GM12878 (cell line): ENCODE results near the gene SYNJ2. TPM values are rescaled to one million over a fixed set of nuclear protein-coding genes. Genes with fewer than 3 reads are reported as not detected.

ENCODE experiments used
- ATAC-seq: fragments of 200-7000 bp; cut with Tn5 transposase; 3 replicates; pipeline ENCODE4 v1.9.1; 2020; ENCODE audit warnings: mild to moderate bottlenecking, moderate library complexity
- BruUV-seq: library from RNA; stranded (reverse); fragments of 400-500 nt; replicated peaks from 2 replicates; lab custom pipeline; 2021; lab: Mats Ljungman, UMichigan
- CTCF ChIA-PET: fragments of 300-600 bp; sonication (Branson Sonifier 250); formaldehyde crosslinking; extraction: SDS; loops from one replicate; lab custom pipeline; 2021; ENCODE audit warnings: inconsistent platforms; lab: Yijun Ruan, JAX
- POLR2A ChIA-PET: fragments of 350-600 bp; formaldehyde crosslinking; extraction: SDS; loops from one replicate; lab custom pipeline; 2021; ENCODE audit warnings: inconsistent platforms; lab: Charles Lee
- RAD21 ChIA-PET: fragments of 300-600 bp; sonication (Branson Sonifier 250); formaldehyde crosslinking; loops from one replicate; lab custom pipeline; 2023; ENCODE audit warnings: antibody characterized with exemption; ENCODE audit not compliant: unreplicated experiment; lab: Charles Lee
- SMC1A ChIA-PET: fragments of 300-600 bp; sonication (Branson Sonifier 250); formaldehyde crosslinking; loops from one replicate; lab custom pipeline; 2023; ENCODE audit not compliant: unreplicated experiment, uncharacterized antibody; lab: Charles Lee
- DNase-seq: peaks from one replicate; pipeline ENCODE4 v3.0.0-alpha.2; 2011; ENCODE audit warnings: low read depth, low spot score
- FAIRE-seq: peaks from 3 replicates; lab custom pipeline; 2011; peaks lifted over from hg19 to GRCh38; lab: Jason Lieb, UNC
- H2AFZ ChIP-seq: 2 replicates; pipeline ENCODE4 v1.6.0; 2011; ENCODE audit warnings: low read depth, low read length, control low read depth; ENCODE audit not compliant: control insufficient read depth
- H3K27ac ChIP-seq: 2 replicates; pipeline ENCODE4 v1.5.1; 2011; ENCODE audit warnings: control low read depth; ENCODE audit not compliant: control insufficient read depth, insufficient read depth
- H3K27me3 ChIP-seq, 2 experiments: replicated peaks in 1 of 2; 2 replicates each; pipeline versions ENCODE4 v1.6.0 to v1.6.1; 2011; ENCODE audit warnings: low read length in 1 of 2; ENCODE audit not compliant: control insufficient read depth in 2 of 2, insufficient read depth in 2 of 2
- H3K36me3 ChIP-seq, 2 experiments: 2 replicates each; pipeline ENCODE4 v1.5.1; 2011; ENCODE audit warnings: low read length in 1 of 2; ENCODE audit not compliant: control insufficient read depth in 2 of 2, insufficient read depth in 2 of 2
- H3K4me1 ChIP-seq: 2 replicates; pipeline ENCODE4 v1.6.1; 2011; ENCODE audit warnings: mild to moderate bottlenecking, low read length, moderate library complexity, mixed read lengths; ENCODE audit not compliant: control insufficient read depth, insufficient read depth
- H3K4me2 ChIP-seq: 2 replicates; pipeline ENCODE4 v1.6.0; 2011; ENCODE audit warnings: control low read depth; ENCODE audit not compliant: control insufficient read depth, insufficient read depth
- H3K4me3 ChIP-seq: fragments of 200-600 bp; sonication (generic); 2 replicates; pipeline ENCODE4 v1.5.1; 2016
- H3K79me2 ChIP-seq: 2 replicates; pipeline ENCODE4 v1.6.0; 2011; ENCODE audit warnings: low read length; ENCODE audit not compliant: control insufficient read depth, insufficient read depth
- H3K9ac ChIP-seq: 2 replicates; pipeline ENCODE4 v1.8.0; 2011; ENCODE audit warnings: low read length, control low read depth, mixed read lengths; ENCODE audit not compliant: control insufficient read depth, insufficient read depth
- H3K9me3 ChIP-seq: replicated peaks from 3 replicates; pipeline ENCODE4 v1.5.1; 2011; ENCODE audit warnings: mild to moderate bottlenecking, low read length; ENCODE audit not compliant: control insufficient read depth, insufficient read depth
- H4K20me1 ChIP-seq: 2 replicates; pipeline ENCODE4 v1.6.0; 2011; ENCODE audit not compliant: control insufficient read depth, insufficient read depth
- BCL11A ChIP-seq: IDR thresholded peaks from 2 replicates; pipeline ENCODE4 v1.6.1; 2011; ENCODE audit warnings: low read depth, low read length
- BMI1 ChIP-seq: fragments of 450-650 bp; IDR thresholded peaks from 2 replicates; pipeline ENCODE4 v1.6.1; 2016; ENCODE audit warnings: mild to moderate bottlenecking, moderate library complexity, borderline replicate concordance
- CBX5 ChIP-seq: sonication (generic); IDR thresholded peaks from 2 replicates; pipeline ENCODE4 v1.6.1; 2016; ENCODE audit warnings: low read depth, moderate library complexity, mild to moderate bottlenecking, inconsistent platforms
- CREM ChIP-seq: IDR thresholded peaks from 2 replicates; pipeline ENCODE4 v1.6.1; 2014; ENCODE audit warnings: antibody characterized with exemption, low read depth
- FOS ChIP-seq: IDR thresholded peaks from 3 replicates; pipeline ENCODE4 v1.6.1; 2011; ENCODE audit warnings: borderline replicate concordance; ENCODE audit not compliant: insufficient read length; ENCODE audit errors: extremely low read depth
- SPI1 ChIP-seq: IDR thresholded peaks from 2 replicates; pipeline ENCODE4 v1.6.1; 2011; ENCODE audit warnings: low read depth, mild to moderate bottlenecking, low read length, moderate library complexity, borderline replicate concordance; ENCODE audit not compliant: insufficient read depth
- WGBS: methylation state at CpG from one replicate; pipeline ENCODE4 v1.1.6; 2016; ENCODE audit warnings: low lambda C conversion rate; ENCODE audit not compliant: insufficient replicate concordance, insufficient coverage; ENCODE audit errors: missing lambda C conversion rate; 5-methylcytosine and 5-hydroxymethylcytosine counted together
- in situ Hi-C: fragments of 300-500 bp; cut with MboI; formaldehyde crosslinking; loops from 9 replicates; pipeline ENCODE4 v1.14.3; 2018; ENCODE audit warnings: mixed read lengths
- intact Hi-C: fragments of 100-400 bp; cut with micrococcal nuclease; formaldehyde crosslinking; loops from one replicate; pipeline ENCODE4 v1.14.2; 2022; ENCODE audit not compliant: unreplicated experiment
- polyA plus RNA-seq, 11 experiments: library from polyadenylated mRNA; depleted of rRNA in 4 of 11; unstranded in 6 of 11; stranded (reverse) in 5 of 11; fragments of >200 nt; fragmentation: Nextera tagmentation in 4 of 11; fragmentation: Illumina TruSeq in 1 of 11; extraction: Ambion mirVana in 4 of 11; extraction: Trizol in 1 of 11; gene quantifications; 1 replicate in 1 of 11; 2 replicates in 10 of 11; pipeline versions ENCODE4 v1.2.1 to v1.2.3, GENCODE V29; 2011 to 2016; ENCODE audit warnings: inconsistent platforms in 2 of 11, missing spikeins in 2 of 11, low read depth in 1 of 11
- total RNA-seq, 4 experiments: library from RNA; depleted of rRNA in 3 of 4; stranded (reverse); fragments of >200 nt in 3 of 4; fragmentation: Illumina TruSeq in 1 of 4; extraction: Trizol in 1 of 4; gene quantifications; 2 replicates each; pipeline versions ENCODE4 v1.2.1 to v1.2.3, GENCODE V29; 2013 to 2021
- TF ChIP-seq, protein P1 (sequence below): fragments of 450-650 bp; IDR thresholded peaks from 2 replicates; pipeline ENCODE4 v1.6.1; 2017; ENCODE audit warnings: borderline replicate concordance
- TF ChIP-seq, protein P2 (sequence below): fragments of 450-650 bp; IDR thresholded peaks from 2 replicates; pipeline ENCODE4 v1.6.1; 2016; ENCODE audit warnings: mild to moderate bottlenecking, moderate library complexity, borderline replicate concordance

SYNJ2 gene
- total and polyA plus RNA-seq, 10 of the 15 experiments (the other 5 are each of a cell fraction or from before 2014, with no cell fraction given) = 0.11 to 1.8 (median 0.57) TPM

DNA sequence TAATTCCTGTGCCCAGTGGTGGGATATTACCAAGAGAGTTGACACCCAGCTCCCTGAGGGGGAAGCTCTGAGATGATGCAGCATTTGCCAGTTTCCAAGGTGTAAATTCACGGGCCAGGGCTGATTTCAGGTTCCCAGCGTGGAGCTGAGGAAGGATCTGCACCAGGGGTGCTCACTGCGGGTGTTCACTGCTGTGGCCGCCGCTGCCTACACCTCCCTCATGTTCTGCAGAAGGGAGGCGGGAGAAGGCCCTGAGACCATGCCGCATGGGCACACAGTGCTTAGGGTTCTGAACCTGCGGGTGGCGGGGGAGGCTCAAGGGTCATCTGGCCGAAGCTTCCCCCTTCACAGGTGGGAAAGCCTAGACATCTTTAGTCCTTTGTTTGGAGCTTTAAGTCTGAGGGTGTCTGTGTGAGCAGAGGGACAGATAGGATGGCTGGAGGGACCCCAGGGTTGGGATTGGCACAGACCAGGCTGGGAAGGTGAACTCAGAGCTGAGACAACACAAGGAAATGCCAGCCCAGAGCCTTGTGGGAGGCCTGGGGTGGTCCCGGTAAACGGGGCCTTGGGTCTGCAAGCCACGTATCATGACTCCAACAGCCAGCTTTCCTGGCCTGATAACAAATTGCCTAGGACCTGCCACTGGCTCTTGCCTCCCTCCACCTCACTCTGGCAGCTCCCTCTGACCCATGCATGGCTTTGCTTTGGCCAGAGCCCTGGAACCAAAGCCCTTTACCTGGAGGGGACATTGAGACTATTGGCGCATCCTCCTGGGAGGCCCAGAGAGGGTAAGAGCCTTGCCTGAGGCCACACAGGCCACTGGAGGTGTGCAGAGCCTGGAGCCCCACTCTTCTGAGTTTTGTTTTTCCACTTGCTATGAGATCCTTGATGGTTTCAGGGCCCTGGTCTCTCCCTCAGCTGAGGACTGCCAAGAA, 40.4 kb downstream of the SYNJ2 start:
- FAIRE-seq (no peak), DNase-seq (no peak), ATAC-seq (no peak)
- intact Hi-C loops (no loop called here), in situ Hi-C loops (no loop called here)
- 88% methylated on average over 14 of the region's 14 CpGs for WGBS
- CTCF ChIA-PET = interaction anchor here (0.6 to 1.3 kb wide), 3 partner anchors 9 to 1198 kb away, joined by 3 to 4 read pairs (median 4); no protein-coding TSS in a partner anchor
- no peak overlapping the region for H3K9ac ChIP-seq
- peaks cover 10% of the 10 kb centered on the region for H3K4me1 ChIP-seq
- no peak overlapping the region for H3K4me2 ChIP-seq
- H3K36me3 ChIP-seq = no peaks in the 10 kb centered on the region; a peak in 1 of 4 replicates
- POLR2A ChIA-PET = no interaction called here
- H3K4me3 ChIP-seq = no peak overlapping the region
- H3K27me3 ChIP-seq = no peaks in the 10 kb centered on the region
- no peaks in the 10 kb centered on the region for H3K9me3 ChIP-seq
- SMC1A ChIA-PET = no interaction called here
- TF ChIP-seq, protein P1, sequence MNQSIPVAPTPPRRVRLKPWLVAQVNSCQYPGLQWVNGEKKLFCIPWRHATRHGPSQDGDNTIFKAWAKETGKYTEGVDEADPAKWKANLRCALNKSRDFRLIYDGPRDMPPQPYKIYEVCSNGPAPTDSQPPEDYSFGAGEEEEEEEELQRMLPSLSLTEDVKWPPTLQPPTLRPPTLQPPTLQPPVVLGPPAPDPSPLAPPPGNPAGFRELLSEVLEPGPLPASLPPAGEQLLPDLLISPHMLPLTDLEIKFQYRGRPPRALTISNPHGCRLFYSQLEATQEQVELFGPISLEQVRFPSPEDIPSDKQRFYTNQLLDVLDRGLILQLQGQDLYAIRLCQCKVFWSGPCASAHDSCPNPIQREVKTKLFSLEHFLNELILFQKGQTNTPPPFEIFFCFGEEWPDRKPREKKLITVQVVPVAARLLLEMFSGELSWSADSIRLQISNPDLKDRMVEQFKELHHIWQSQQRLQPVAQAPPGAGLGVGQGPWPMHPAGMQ = no peak
- TF ChIP-seq SPI1 = no peak
- TF ChIP-seq CBX5 = no peak
- no peak for TF ChIP-seq BMI1
- TF ChIP-seq, protein P2, sequence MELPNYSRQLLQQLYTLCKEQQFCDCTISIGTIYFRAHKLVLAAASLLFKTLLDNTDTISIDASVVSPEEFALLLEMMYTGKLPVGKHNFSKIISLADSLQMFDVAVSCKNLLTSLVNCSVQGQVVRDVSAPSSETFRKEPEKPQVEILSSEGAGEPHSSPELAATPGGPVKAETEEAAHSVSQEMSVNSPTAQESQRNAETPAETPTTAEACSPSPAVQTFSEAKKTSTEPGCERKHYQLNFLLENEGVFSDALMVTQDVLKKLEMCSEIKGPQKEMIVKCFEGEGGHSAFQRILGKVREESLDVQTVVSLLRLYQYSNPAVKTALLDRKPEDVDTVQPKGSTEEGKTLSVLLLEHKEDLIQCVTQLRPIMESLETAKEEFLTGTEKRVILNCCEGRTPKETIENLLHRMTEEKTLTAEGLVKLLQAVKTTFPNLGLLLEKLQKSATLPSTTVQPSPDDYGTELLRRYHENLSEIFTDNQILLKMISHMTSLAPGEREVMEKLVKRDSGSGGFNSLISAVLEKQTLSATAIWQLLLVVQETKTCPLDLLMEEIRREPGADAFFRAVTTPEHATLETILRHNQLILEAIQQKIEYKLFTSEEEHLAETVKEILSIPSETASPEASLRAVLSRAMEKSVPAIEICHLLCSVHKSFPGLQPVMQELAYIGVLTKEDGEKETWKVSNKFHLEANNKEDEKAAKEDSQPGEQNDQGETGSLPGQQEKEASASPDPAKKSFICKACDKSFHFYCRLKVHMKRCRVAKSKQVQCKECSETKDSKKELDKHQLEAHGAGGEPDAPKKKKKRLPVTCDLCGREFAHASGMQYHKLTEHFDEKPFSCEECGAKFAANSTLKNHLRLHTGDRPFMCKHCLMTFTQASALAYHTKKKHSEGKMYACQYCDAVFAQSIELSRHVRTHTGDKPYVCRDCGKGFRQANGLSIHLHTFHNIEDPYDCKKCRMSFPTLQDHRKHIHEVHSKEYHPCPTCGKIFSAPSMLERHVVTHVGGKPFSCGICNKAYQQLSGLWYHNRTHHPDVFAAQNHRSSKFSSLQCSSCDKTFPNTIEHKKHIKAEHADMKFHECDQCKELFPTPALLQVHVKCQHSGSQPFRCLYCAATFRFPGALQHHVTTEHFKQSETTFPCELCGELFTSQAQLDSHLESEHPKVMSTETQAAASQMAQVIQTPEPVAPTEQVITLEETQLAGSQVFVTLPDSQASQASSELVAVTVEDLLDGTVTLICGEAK = no peak
- TF ChIP-seq BCL11A = no peak
- no peak for TF ChIP-seq CREM
- no peak for TF ChIP-seq FOS
- H3K27ac ChIP-seq = no peak overlapping the region
- no peaks in the 10 kb centered on the region for H3K79me2 ChIP-seq
- no peaks in the 10 kb centered on the region; the same call in 1 of the 2 replicates for H4K20me1 ChIP-seq
- H2AFZ ChIP-seq = no peak overlapping the region
- no TSS peak for BruUV-seq
- RAD21 ChIA-PET = no interaction called here
